ENCODE measurements around the gene PPP1R3E. TPM values are rescaled to one million over a fixed set of nuclear protein-coding genes. Genes with fewer than 3 reads are reported as not detected.
A peak's percentile ranks its signal among the peaks of the same experiment; 100 is the strongest.

PPP1R3E gene
- total and polyA plus RNA-seq, 2 of the 13 experiments (the other 11 are each of a cell fraction or from before 2014, with no cell fraction given): 16.5 to 26.5 TPM

DNA sequence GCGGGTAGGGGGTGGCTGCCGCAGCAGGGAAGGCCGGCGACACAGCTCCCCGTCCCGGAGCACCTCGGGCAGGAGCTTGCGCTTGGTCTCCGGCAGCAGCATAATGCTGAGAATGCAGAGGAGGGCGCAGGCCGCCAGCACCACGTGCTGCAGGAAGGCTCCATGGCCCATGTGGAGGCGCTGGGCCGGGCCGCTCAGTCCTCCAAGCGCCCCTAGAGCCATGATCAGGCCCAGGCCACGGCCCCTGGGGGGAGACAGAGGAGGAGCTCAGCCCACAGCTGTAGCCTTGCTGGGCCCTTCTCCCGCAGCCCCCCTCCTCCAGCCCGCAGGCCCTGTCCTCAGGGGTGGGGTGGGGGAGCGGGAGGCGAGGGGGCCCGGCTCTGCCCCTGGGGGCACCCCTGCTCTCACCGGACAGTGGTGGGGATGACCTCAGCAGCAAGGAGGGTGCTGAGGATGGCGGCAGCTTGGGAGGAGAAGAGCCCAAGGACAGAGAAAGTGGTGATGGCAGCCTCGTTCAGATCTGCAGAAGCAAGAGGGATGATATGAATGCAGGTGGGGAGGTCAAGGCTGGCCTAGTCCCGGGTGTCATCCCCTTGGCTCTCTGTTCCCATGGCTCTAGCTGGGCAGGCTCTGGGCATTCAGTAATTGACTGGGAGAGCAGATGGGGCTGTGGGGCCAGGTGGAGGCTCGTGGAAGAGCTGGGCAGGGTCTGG, 44.2 kb upstream of the PPP1R3E start (continued):
- TF ChIP-seq, protein P1, sequence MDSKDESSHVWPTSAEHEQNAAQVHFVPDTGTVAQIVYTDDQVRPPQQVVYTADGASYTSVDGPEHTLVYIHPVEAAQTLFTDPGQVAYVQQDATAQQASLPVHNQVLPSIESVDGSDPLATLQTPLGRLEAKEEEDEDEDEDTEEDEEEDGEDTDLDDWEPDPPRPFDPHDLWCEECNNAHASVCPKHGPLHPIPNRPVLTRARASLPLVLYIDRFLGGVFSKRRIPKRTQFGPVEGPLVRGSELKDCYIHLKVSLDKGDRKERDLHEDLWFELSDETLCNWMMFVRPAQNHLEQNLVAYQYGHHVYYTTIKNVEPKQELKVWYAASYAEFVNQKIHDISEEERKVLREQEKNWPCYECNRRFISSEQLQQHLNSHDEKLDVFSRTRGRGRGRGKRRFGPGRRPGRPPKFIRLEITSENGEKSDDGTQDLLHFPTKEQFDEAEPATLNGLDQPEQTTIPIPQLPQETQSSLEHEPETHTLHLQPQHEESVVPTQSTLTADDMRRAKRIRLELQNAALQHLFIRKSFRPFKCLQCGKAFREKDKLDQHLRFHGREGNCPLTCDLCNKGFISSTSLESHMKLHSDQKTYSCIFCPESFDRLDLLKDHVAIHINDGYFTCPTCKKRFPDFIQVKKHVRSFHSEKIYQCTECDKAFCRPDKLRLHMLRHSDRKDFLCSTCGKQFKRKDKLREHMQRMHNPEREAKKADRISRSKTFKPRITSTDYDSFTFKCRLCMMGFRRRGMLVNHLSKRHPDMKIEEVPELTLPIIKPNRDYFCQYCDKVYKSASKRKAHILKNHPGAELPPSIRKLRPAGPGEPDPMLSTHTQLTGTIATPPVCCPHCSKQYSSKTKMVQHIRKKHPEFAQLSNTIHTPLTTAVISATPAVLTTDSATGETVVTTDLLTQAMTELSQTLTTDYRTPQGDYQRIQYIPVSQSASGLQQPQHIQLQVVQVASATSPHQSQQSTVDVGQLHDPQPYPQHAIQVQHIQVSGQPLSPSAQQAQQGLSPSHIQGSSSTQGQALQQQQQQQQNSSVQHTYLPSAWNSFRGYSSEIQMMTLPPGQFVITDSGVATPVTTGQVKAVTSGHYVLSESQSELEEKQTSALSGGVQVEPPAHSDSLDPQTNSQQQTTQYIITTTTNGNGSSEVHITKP (CRISPR knock-in tag; IDR thresholded peaks at IDR 0.05; ENCODE audit: low read depth): no peak

DNA sequence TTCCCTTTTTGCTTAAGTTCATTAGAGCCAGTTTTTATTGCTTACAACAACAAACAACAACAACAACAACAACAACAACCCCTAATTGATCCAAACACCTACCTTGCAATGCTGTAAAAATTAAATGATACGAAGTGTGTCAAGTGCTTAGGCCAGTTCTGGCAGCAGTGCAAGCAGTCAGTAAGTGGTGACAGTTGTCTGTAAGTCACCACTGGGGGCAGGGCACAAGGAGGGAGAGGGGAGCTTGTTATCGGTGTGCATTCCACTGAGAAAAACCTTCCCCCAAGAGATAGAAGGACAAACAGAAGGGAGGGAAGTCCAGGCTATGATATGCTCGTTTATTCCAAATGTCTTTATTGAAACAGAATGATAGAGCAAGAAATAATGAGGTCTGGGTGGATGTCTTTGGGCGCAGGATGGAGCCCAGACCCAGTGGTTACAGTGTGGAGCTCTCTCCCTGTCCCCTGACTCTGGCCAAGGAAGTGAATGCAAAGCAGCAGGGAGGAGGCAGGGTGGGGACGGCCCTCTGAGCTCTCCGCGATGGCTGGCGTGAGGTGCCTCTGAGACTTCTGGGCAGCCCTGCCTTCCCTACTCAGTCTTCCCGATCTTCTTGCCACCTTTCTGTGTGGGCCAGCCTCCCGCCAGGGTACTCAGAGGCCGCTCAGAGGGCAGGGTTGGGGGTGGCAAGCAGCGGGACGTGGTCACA, 43.5 kb upstream of the PPP1R3E start:
- Histone ChIP-seq H3K4me3 (replicated peaks in 1 of 3; ENCODE audit: insufficient read depth in 1 of 3, low read depth in 2 of 3, low read length in 3 of 3) (no peak overlapping the region), H3K9ac (ENCODE audit: insufficient read depth, low read depth, low read length) (no peak overlapping the region), H3K27ac (ENCODE audit: extremely low read length, insufficient read depth, low read length) (no peak overlapping the region), H3K79me2 (ENCODE audit: insufficient read depth, low read length) (no peaks in the 10 kb centered on the region), H3K36me3 (replicated peaks in 1 of 2; ENCODE audit: control insufficient read depth in 1 of 2, insufficient read depth in 2 of 2, low read length in 2 of 2) (no peaks in the 10 kb centered on the region), H2AFZ (ENCODE audit: low read length) (no peak overlapping the region), H3K27me3 (ENCODE audit: control insufficient read depth in 1 of 2, insufficient read depth in 2 of 2, low read length in 2 of 2) (peaks cover 4 to 66% of the 10 kb centered on the region in 2 experiments), H3K4me2 (ENCODE audit: low read depth, low read length) (no peak overlapping the region), H4K20me1 (ENCODE audit: insufficient read depth, low read length) (no peaks in the 10 kb centered on the region), H3K9me3 (ENCODE audit: low read length) (peaks cover 3% of the 10 kb centered on the region; the same call in 1 of the 2 replicates), H3K4me1 (ENCODE audit: insufficient read depth, low read length) (no peaks in the 10 kb centered on the region)
- CTCF ChIA-PET (ENCODE audit: low intra/inter-chr PET ratio, low total read pairs): no interaction called here
- intact Hi-C loops (cut with micrococcal nuclease; ENCODE audit: unreplicated experiment) (no loop called here), in situ Hi-C loops (cut with HindIII; ENCODE audit: extremely low pct_ligation_motif_present, low pct_unique_long_range_greater_than_20kb) (no loop called here)
- POLR2A ChIA-PET: interaction anchor here (0.8 to 2.2 kb wide), 4 partner anchors 20 to 45 kb away, joined by 3 to 16 read pairs (median 4); partner anchors contain the start of genes BCL2L2 and PABPN1
- ATAC-seq: peak; percentile 87
- WGBS (ENCODE audit: low lambda C conversion rate): 39% methylated on average over 13 of the region's 13 CpGs
- FAIRE-seq: peak; percentile 48
- BruUV-seq (replicated peaks): no TSS peak
- peak; percentile 45 for DNase-seq (ENCODE audit: low spot score)
- TF ChIP-seq BHLHE40 (IDR thresholded peaks at IDR 0.05; ENCODE audit: low read length) (no peak), ZNF747 (CRISPR knock-in tag; IDR thresholded peaks at IDR 0.05; ENCODE audit: borderline replicate concordance) (0 out of 2 replicates have a peak, but pooled peaks have one; percentile 9), XRCC5 (optimal IDR thresholded peaks at IDR 0.05; ENCODE audit: low read length) (peak; percentile 58), ZNF850 (CRISPR knock-in tag; conservative IDR thresholded peaks at IDR 0.05) (no peak), KLF13 (CRISPR knock-in tag; IDR thresholded peaks at IDR 0.05) (0 out of 2 replicates have a peak, but pooled peaks have one; percentile 16), FOXP1 (IDR thresholded peaks at IDR 0.05) (peak; percentile 81), FOXP1 (CRISPR knock-in tag; IDR thresholded peaks at IDR 0.05) (no peak)
- TF ChIP-seq, protein P2, sequence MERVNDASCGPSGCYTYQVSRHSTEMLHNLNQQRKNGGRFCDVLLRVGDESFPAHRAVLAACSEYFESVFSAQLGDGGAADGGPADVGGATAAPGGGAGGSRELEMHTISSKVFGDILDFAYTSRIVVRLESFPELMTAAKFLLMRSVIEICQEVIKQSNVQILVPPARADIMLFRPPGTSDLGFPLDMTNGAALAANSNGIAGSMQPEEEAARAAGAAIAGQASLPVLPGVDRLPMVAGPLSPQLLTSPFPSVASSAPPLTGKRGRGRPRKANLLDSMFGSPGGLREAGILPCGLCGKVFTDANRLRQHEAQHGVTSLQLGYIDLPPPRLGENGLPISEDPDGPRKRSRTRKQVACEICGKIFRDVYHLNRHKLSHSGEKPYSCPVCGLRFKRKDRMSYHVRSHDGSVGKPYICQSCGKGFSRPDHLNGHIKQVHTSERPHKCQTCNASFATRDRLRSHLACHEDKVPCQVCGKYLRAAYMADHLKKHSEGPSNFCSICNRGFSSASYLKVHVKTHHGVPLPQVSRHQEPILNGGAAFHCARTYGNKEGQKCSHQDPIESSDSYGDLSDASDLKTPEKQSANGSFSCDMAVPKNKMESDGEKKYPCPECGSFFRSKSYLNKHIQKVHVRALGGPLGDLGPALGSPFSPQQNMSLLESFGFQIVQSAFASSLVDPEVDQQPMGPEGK (CRISPR knock-in tag; IDR thresholded peaks at IDR 0.05): 0 out of 2 replicates have a peak, but pooled peaks have one; percentile 12
- TF ChIP-seq, protein P3, sequence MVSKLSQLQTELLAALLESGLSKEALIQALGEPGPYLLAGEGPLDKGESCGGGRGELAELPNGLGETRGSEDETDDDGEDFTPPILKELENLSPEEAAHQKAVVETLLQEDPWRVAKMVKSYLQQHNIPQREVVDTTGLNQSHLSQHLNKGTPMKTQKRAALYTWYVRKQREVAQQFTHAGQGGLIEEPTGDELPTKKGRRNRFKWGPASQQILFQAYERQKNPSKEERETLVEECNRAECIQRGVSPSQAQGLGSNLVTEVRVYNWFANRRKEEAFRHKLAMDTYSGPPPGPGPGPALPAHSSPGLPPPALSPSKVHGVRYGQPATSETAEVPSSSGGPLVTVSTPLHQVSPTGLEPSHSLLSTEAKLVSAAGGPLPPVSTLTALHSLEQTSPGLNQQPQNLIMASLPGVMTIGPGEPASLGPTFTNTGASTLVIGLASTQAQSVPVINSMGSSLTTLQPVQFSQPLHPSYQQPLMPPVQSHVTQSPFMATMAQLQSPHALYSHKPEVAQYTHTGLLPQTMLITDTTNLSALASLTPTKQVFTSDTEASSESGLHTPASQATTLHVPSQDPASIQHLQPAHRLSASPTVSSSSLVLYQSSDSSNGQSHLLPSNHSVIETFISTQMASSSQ (IDR thresholded peaks at IDR 0.05; ENCODE audit: low read depth): no peak
- TF ChIP-seq, protein P3 (CRISPR knock-in tag; IDR thresholded peaks at IDR 0.05; ENCODE audit: borderline replicate concordance): 0 out of 2 replicates have a peak, but pooled peaks have one; percentile 44
